K562 (cell line): ENCODE data around the gene DYSF. TPM values are rescaled to one million over a fixed set of nuclear protein-coding genes. Genes with fewer than 3 reads are reported as not detected.

Experiments
- ATAC-seq: fragments of 200-7000 bp; cut with Tn5 transposase; 3 replicates; pipeline ENCODE4 v1.9.1; 2020; ENCODE audit warnings: moderate library complexity
- BruUV-seq: library from RNA; stranded (reverse); fragments of 400-500 nt; replicated peaks from 2 replicates; lab custom pipeline; 2021; lab: Mats Ljungman, UMichigan
- CTCF ChIA-PET: fragments of 300-600 bp; formaldehyde crosslinking; extraction: SDS; loops from one replicate; lab custom pipeline; 2021; ENCODE audit warnings: low intra/inter-chr PET ratio; lab: Yijun Ruan, JAX
- POLR2A ChIA-PET: fragments of 300-600, 350-650 bp; sonication (Branson Sonifier 250); formaldehyde crosslinking; extraction: SDS; loops from one replicate; lab custom pipeline; 2021; ENCODE audit warnings: antibody characterized with exemption, inconsistent platforms; lab: Yijun Ruan, JAX
- DNase-seq, 4 experiments: peaks; one replicate each; pipeline versions ENCODE4 v3.0.0 to v3.0.0-alpha.2; 2011 to 2018; ENCODE audit warnings: low spot score in 3 of 4, mixed read lengths in 3 of 4; ENCODE audit errors: extremely low read depth in 1 of 4
- FAIRE-seq: peaks from 2 replicates; lab custom pipeline; 2011; peaks lifted over from hg19 to GRCh38; lab: Jason Lieb, UNC
- H2AFZ ChIP-seq: 2 replicates; pipeline ENCODE4 v1.6.0; 2011; ENCODE audit warnings: low read depth, low read length, control low read depth, inconsistent platforms
- H3K27ac ChIP-seq: fragments of 200-600 bp; 3 replicates; pipeline ENCODE4 v1.8.0; 2011; ENCODE audit warnings: low read depth, mild to moderate bottlenecking, control low read depth, inconsistent platforms, low read length, moderate library complexity, mixed read lengths; ENCODE audit errors: extremely low read depth
- H3K27me3 ChIP-seq, 2 experiments: fragments of 300-600 bp in 1 of 2; 2 replicates in 1 of 2; 3 replicates in 1 of 2; pipeline versions ENCODE4 v1.6.0 to v1.8.0; 2011; ENCODE audit warnings: inconsistent platforms in 2 of 2, low read length in 2 of 2, mild to moderate bottlenecking in 1 of 2, mixed read lengths in 1 of 2, moderate library complexity in 1 of 2; ENCODE audit not compliant: control insufficient read depth in 2 of 2, insufficient read depth in 2 of 2
- H3K36me3 ChIP-seq: fragments of 300-600 bp; 3 replicates; pipeline ENCODE4 v1.8.0; 2011; ENCODE audit warnings: mild to moderate bottlenecking, low read length, inconsistent platforms; ENCODE audit not compliant: control insufficient read depth, insufficient read depth
- H3K4me1 ChIP-seq, 2 experiments: fragments of 200-600 bp in 1 of 2; replicated peaks in 1 of 2; 2 replicates in 1 of 2; 3 replicates in 1 of 2; pipeline versions ENCODE4 v1.5.1 to v1.8.0; 2011; ENCODE audit warnings: inconsistent platforms in 2 of 2, low read length in 2 of 2, mild to moderate bottlenecking in 1 of 2, mixed read lengths in 1 of 2, moderate library complexity in 1 of 2; ENCODE audit not compliant: control insufficient read depth in 2 of 2, insufficient read depth in 2 of 2
- H3K4me2 ChIP-seq: 2 replicates; pipeline ENCODE4 v1.6.1; 2011; ENCODE audit warnings: low read length, control low read depth, inconsistent platforms, mixed read lengths; ENCODE audit not compliant: insufficient read depth
- H3K4me3 ChIP-seq: fragments of 200-600 bp; sonication (generic), shearing (Covaris generic); 2 replicates; pipeline ENCODE4 v1.5.1; 2016; ENCODE audit warnings: control low read depth, inconsistent platforms
- H3K79me2 ChIP-seq: fragments of 200-600 bp; 3 replicates; pipeline ENCODE4 v1.8.0; 2011; ENCODE audit warnings: low read length, inconsistent platforms; ENCODE audit not compliant: control insufficient read depth, insufficient read depth
- H3K9ac ChIP-seq, 2 experiments: 2 replicates each; pipeline versions ENCODE4 v1.6.0 to v1.6.1; 2011; ENCODE audit warnings: low read depth in 2 of 2, low read length in 2 of 2, control low read depth in 1 of 2, inconsistent platforms in 1 of 2, mild to moderate bottlenecking in 1 of 2, mixed read lengths in 1 of 2; ENCODE audit not compliant: insufficient read depth in 1 of 2
- H3K9me1 ChIP-seq: one replicate; pipeline ENCODE4 v1.6.0; 2011; ENCODE audit warnings: inconsistent platforms, mild to moderate bottlenecking, low read length, moderate library complexity; ENCODE audit not compliant: control insufficient read depth, insufficient read depth
- H3K9me3 ChIP-seq: replicated peaks from 2 replicates; pipeline ENCODE4 v1.5.1; 2011; ENCODE audit warnings: low read depth, low read length, inconsistent platforms; ENCODE audit not compliant: control insufficient read depth, insufficient read depth
- H4K20me1 ChIP-seq: replicated peaks from 2 replicates; pipeline ENCODE4 v1.6.1; 2011; ENCODE audit warnings: low read length, inconsistent platforms, mixed read lengths; ENCODE audit not compliant: control insufficient read depth, insufficient read depth
- CLOCK ChIP-seq: fragments of 250-450 bp; sonication (Bioruptor Pico); IDR thresholded peaks from 2 replicates; pipeline ENCODE4 v1.4.0; 2020; ENCODE audit warnings: mild to moderate bottlenecking, moderate library complexity, borderline replicate concordance
- KLF6 ChIP-seq: fragments of 250-450 bp; sonication (Bioruptor Pico); IDR thresholded peaks from 2 replicates; pipeline ENCODE4 v1.4.0; 2020; ENCODE audit warnings: mild to moderate bottlenecking, moderate library complexity, borderline replicate concordance
- MECOM ChIP-seq: fragments of 250-450 bp; sonication (Bioruptor Pico); IDR thresholded peaks from 2 replicates; pipeline ENCODE4 v1.8.0; 2022; ENCODE audit warnings: inconsistent platforms
- POLR2B ChIP-seq: fragments of 450-650 bp; IDR thresholded peaks from 2 replicates; pipeline ENCODE4 v1.6.1; 2018; ENCODE audit warnings: low read depth; ENCODE audit not compliant: partially characterized antibody
- SMAD2 ChIP-seq: fragments of 150-350 bp; IDR thresholded peaks from 2 replicates; pipeline ENCODE4 v1.6.1; 2014; ENCODE audit warnings: low read depth, mild to moderate bottlenecking, low read length
- SMARCC2 ChIP-seq: fragments of 450-650 bp; IDR thresholded peaks from 2 replicates; pipeline ENCODE4 v1.6.1; 2017; ENCODE audit warnings: antibody characterized with exemption, moderate library complexity, mild to moderate bottlenecking, low read depth
- SOX6 ChIP-seq: fragments of 450-650 bp; IDR thresholded peaks from 2 replicates; pipeline ENCODE4 v1.6.1; 2014; ENCODE audit warnings: mild to moderate bottlenecking
- STAG1 ChIP-seq: sonication (generic); formaldehyde crosslinking; IDR thresholded peaks from 2 replicates; pipeline ENCODE4 v1.5.0; 2020; ENCODE audit warnings: missing genetic modification reagents, borderline replicate concordance
- TAF9B ChIP-seq: fragments of 450-650 bp; IDR thresholded peaks from 2 replicates; pipeline ENCODE4 v1.6.1; 2018; ENCODE audit warnings: mild to moderate bottlenecking; ENCODE audit not compliant: partially characterized antibody
- U2AF2 ChIP-seq: fragments of 200-400 bp; formaldehyde crosslinking; optimal IDR thresholded peaks from 2 replicates; pipeline ENCODE3; 2017; ENCODE audit warnings: low read depth, mild to moderate bottlenecking, low read length
- USF2 ChIP-seq: sonication (generic); formaldehyde crosslinking; IDR thresholded peaks from 2 replicates; pipeline ENCODE4 v1.5.0; 2020; ENCODE audit warnings: missing genetic modification reagents
- ZBTB43 ChIP-seq: sonication (generic); formaldehyde crosslinking; IDR thresholded peaks from 2 replicates; pipeline ENCODE4 v1.8.0; 2023; ENCODE audit warnings: mild to moderate bottlenecking, missing genetic modification reagents
- ZC3H8 ChIP-seq: fragments of 450-650 bp; IDR thresholded peaks from 2 replicates; pipeline ENCODE4 v1.6.1; 2017
- ZNF12 ChIP-seq: sonication (generic); formaldehyde crosslinking; IDR thresholded peaks from 2 replicates; pipeline ENCODE4 v1.4.0; 2020; ENCODE audit warnings: mild to moderate bottlenecking, missing genetic modification reagents
- ZNF175 ChIP-seq: fragments of 200-800 bp; sonication (Bioruptor generic); IDR thresholded peaks from 2 replicates; pipeline ENCODE4 v1.6.1; 2016; ENCODE audit warnings: low read depth, mild to moderate bottlenecking, missing genetic modification characterization, missing compliant biosample characterization
- ZNF311 ChIP-seq: fragments of 250-450 bp; sonication (Bioruptor Pico); IDR thresholded peaks from 2 replicates; pipeline ENCODE4 v1.4.0; 2020; ENCODE audit warnings: mild to moderate bottlenecking, moderate library complexity
- ZNF695 ChIP-seq: fragments of 450-650 bp; formaldehyde crosslinking; IDR thresholded peaks from 2 replicates; pipeline ENCODE4 v1.4.0; 2020; ENCODE audit warnings: mild to moderate bottlenecking, moderate library complexity
- ZNF707 ChIP-seq: fragments of 250-450 bp; sonication (Bioruptor Pico); conservative IDR thresholded peaks from 2 replicates; pipeline ENCODE4 v1.8.0; 2022; ENCODE audit warnings: inconsistent platforms, mild to moderate bottlenecking, moderate library complexity
- WGBS: fragments of 100-300 bp; shearing (Covaris generic); methylation state at CpG from one replicate; pipeline ENCODE4 v1.1.6; 2016; ENCODE audit warnings: low coverage, mixed read lengths; ENCODE audit not compliant: insufficient coverage; ENCODE audit errors: missing lambda C conversion rate; 5-methylcytosine and 5-hydroxymethylcytosine counted together
- in situ Hi-C: fragments of 300-500 bp; cut with MboI; formaldehyde crosslinking; loops from 4 replicates; pipeline ENCODE4 v1.15.0; 2018; ENCODE audit warnings: inconsistent platforms, mixed read lengths
- intact Hi-C: fragments of 100-400 bp; cut with micrococcal nuclease; formaldehyde crosslinking; loops from 2 replicates; pipeline ENCODE4 v1.14.2; 2022
- polyA plus RNA-seq, 8 experiments: library from polyadenylated mRNA; depleted of rRNA in 4 of 8; stranded (reverse) in 5 of 8; unstranded in 3 of 8; fragments of >200 nt; fragmentation: Nextera tagmentation in 2 of 8; fragmentation: Illumina TruSeq in 1 of 8; extraction: Ambion mirVana in 2 of 8; extraction: Trizol in 1 of 8; gene quantifications; 2 replicates each; pipeline versions ENCODE4 v1.2.1 to v1.2.3, GENCODE V29; 2011 to 2014; ENCODE audit warnings: inconsistent platforms in 1 of 8, missing spikeins in 1 of 8
- total RNA-seq, 7 experiments: library from RNA; depleted of rRNA in 6 of 7; stranded (reverse); fragments of >200 nt in 6 of 7; fragmentation: Illumina TruSeq in 2 of 7; extraction: Trizol in 2 of 7; gene quantifications; 2 replicates each; pipeline versions ENCODE4 v1.2.1 to v1.2.3, GENCODE V29; 2011 to 2021; ENCODE audit warnings: low replicate concordance in 1 of 7

The DYSF gene
- total and polyA plus RNA-seq, 9 of the 15 experiments (the other 6 are each of a cell fraction or from before 2014, with no cell fraction given), result 0.01 to 0.80 (median 0.29) TPM

GRCh38 chr2:71463342-71463654 lies 9.9 kb downstream of the DYSF start:
- BruUV-seq, result no TSS peak
- WGBS, result 10% methylated on average over 7 of the region's 7 CpGs
- TF ChIP-seq ZNF695 (CRISPR knock-in tag) (no peak), POLR2B (no peak), ZNF311 (no peak), TAF9B (no peak), SOX6 (no peak), SMAD2 (no peak), MECOM (no peak), ZC3H8 (no peak), KLF6 (CRISPR knock-in tag) (no peak), ZBTB43 (CRISPR knock-in tag) (no peak), STAG1 (no peak), ZNF707 (CRISPR knock-in tag) (no peak), U2AF2 (no peak), ZNF12 (CRISPR knock-in tag) (no peak), CLOCK (CRISPR knock-in tag) (no peak), ZNF175 (no peak), USF2 (CRISPR knock-in tag) (no peak), SMARCC2 (no peak)

More at GRCh38 chr2:71463342-71463654, 9.9 kb downstream of the DYSF start:
- peaks cover 4% of the 10 kb centered on the region; the same call in 1 of the 2 replicates for H3K9me3 ChIP-seq
- no peak overlapping the region for H2AFZ ChIP-seq
- H3K9me1 ChIP-seq, result no peaks in the 10 kb centered on the region
- in situ Hi-C loops, result no loop called here
- H3K9ac ChIP-seq, result no peak overlapping the region
- H3K4me2 ChIP-seq, result no peak overlapping the region
- H3K36me3 ChIP-seq, result no peaks in the 10 kb centered on the region
- no peak overlapping the region for H3K27ac ChIP-seq
- intact Hi-C loops, result no loop called here
- no peak for ATAC-seq
- no peaks in the 10 kb centered on the region for H4K20me1 ChIP-seq
- H3K4me3 ChIP-seq, result no peak overlapping the region
- ChIA-PET POLR2A (interaction anchor here (1.3 kb wide), 1 partner anchor 8 kb away, joined by 3 read pairs; no protein-coding TSS in a partner anchor), CTCF (no interaction called here)
- H3K4me1 ChIP-seq, result peaks cover 0 to 9% of the 10 kb centered on the region in 2 experiments; a peak in 3 of 5 replicates
- DNase-seq, result no peak
- H3K27me3 ChIP-seq, result peaks cover 3 to 23% of the 10 kb centered on the region in 2 experiments; a peak in 3 of 5 replicates
- no peak for FAIRE-seq
- H3K79me2 ChIP-seq, result no peaks in the 10 kb centered on the region
